ENCODE measurements around the gene LMO7.
"Not testable (repeated sequence)": the region's sequence is repeated elsewhere in the genome, so short reads cannot be mapped to it uniquely, and the experiment has no call there.

Gene LMO7

DNA sequence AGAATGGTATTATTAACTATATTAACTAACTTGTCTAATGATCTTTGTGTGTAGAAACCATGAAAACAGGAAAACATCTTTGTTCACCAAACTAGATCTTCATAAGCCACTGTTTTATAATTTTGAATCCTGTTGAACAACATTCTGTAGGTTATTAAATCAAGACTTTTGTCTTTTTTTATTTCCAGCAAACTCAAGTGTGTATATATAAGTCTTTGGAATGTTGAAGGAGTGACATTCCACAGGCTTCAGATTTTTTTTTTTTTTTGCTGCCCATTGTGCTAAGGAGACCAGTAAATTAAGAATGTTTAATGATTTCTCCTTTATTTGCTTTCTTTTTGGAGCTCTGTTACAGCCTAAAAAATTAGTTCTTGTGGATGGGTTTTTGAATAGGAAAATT is 89.6 kb downstream of the LMO7 start:
- ChIA-PET POLR2A (no interaction called here), CTCF (interaction anchor here (1.1 to 1.3 kb wide), 3 partner anchors 10 to 38 kb away, joined by 3 to 4 read pairs (median 3); no protein-coding TSS in a partner anchor)
- DNase-seq (ENCODE audit: low read depth, low spot score), result no peak
- TF ChIP-seq, protein P1, sequence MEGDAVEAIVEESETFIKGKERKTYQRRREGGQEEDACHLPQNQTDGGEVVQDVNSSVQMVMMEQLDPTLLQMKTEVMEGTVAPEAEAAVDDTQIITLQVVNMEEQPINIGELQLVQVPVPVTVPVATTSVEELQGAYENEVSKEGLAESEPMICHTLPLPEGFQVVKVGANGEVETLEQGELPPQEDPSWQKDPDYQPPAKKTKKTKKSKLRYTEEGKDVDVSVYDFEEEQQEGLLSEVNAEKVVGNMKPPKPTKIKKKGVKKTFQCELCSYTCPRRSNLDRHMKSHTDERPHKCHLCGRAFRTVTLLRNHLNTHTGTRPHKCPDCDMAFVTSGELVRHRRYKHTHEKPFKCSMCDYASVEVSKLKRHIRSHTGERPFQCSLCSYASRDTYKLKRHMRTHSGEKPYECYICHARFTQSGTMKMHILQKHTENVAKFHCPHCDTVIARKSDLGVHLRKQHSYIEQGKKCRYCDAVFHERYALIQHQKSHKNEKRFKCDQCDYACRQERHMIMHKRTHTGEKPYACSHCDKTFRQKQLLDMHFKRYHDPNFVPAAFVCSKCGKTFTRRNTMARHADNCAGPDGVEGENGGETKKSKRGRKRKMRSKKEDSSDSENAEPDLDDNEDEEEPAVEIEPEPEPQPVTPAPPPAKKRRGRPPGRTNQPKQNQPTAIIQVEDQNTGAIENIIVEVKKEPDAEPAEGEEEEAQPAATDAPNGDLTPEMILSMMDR (IDR thresholded peaks at IDR 0.05; ENCODE audit: insufficient read depth, low read length, missing control alignments), result no peak
- no peak overlapping the region for H3K4me3 ChIP-seq (ENCODE audit: low read depth, low read length)

DNA sequence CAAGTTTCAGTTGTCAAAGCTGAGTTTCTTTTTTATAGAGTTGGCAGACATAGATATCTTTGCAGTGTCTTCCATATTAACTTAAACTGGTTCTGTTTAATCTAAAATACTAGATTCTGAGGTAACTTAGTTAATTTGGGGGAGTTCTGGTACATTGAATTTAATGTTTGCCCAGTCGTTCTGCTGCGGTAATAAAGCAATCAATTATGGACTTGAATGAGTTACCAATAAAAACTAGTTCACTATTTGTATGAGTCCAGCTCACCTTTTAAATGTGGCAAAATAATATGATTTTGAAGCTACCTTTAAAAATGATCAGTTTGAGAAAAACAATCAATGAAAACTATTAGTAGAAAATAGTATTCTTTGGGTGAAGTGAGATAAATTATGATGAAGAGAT is 90.2 kb downstream of the LMO7 start:
- POLR2A ChIA-PET, result no interaction called here
- CTCF ChIA-PET, result interaction anchor here (1.1 to 1.2 kb wide), 2 partner anchors 9 to 30 kb away, joined by 3 to 4 read pairs; no protein-coding TSS in a partner anchor
- DNase-seq (ENCODE audit: low read depth, low spot score), result no peak
- TF ChIP-seq, protein P1 (IDR thresholded peaks at IDR 0.05; ENCODE audit: insufficient read depth, low read length, missing control alignments), result no peak
- H3K4me3 ChIP-seq (ENCODE audit: low read depth, low read length), result no peak overlapping the region

DNA sequence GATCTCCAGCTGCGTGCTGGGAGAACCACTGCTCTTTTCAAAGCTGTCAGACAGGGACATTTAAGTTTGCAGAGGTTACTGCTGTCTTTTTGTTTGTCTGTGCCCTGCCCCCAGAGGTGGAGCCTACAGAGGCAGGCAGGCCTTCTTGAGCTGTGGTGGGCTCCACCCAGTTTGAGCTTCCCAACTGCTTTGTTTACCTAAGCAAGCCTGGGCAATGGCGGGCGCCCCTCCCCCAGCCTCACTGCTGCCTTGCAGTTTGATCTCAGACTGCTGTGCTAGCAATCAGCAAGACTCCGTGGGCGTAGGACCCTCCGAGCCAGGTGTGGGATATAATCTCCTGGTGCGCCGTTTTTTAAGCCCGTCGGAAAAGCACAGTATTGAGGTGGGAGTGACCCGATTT is 97.0 kb downstream of the LMO7 start:
- DNase-seq (ENCODE audit: low read depth, low spot score); H3K4me3 ChIP-seq (ENCODE audit: low read depth, low read length); CTCF ChIA-PET; POLR2A ChIA-PET: not testable (repeated sequence)

DNA sequence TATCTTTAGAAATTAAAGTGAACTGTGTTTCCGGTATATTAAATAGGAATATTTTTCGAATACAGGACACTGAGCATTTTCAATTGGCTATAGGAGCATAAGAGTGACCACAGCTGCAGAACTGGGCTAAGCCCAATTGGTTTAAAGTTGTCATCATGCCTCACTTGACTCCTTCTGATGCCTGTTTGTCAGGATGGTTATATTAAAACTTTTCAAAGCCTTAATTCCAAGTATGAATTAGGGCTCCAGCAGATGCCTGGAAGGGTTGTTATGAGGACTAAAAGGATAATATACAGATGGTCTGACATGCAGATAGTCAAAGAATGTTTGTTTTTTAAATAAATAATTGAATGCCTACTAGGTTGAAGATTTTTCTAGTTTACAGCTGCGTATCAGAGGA is 100.0 kb downstream of the LMO7 start:
- DNase-seq (ENCODE audit: low read depth, low spot score), result no peak
- CTCF ChIA-PET, result interaction anchor here (1.6 to 1.7 kb wide), 2 partner anchors 10 to 40 kb away, joined by 4 to 7 read pairs; no protein-coding TSS in a partner anchor
- POLR2A ChIA-PET, result no interaction called here
- TF ChIP-seq, protein P1 (IDR thresholded peaks at IDR 0.05; ENCODE audit: insufficient read depth, low read length, missing control alignments), result no peak
- H3K4me3 ChIP-seq (ENCODE audit: low read depth, low read length), result no peak overlapping the region

DNA sequence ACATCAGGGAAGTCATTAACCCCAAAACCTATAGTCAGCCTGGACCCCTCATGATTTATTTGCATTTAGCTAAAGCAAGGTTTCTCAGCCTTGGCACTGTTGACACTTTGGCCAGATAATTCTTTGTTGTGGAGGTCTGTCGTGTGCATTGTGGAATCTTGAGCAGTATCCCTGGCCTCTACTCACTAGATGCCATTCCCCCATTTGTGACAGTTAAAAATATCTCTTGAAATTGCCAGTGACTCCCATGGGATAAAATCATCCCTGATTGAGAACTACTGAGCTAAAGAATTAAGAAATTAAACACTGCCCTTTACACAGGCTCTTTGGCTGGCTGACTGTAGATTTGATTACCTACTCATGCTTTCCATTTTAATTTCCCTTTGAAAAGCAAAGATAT is 102.7 kb downstream of the LMO7 start:
- ChIA-PET CTCF (interaction anchor here (1.0 to 1.1 kb wide), 2 partner anchors 19 to 43 kb away, joined by 3 to 5 read pairs; no protein-coding TSS in a partner anchor), POLR2A (no interaction called here)
- DNase-seq (ENCODE audit: low read depth, low spot score), result no peak
- H3K4me3 ChIP-seq (ENCODE audit: low read depth, low read length), result no peak overlapping the region
- TF ChIP-seq, protein P1 (IDR thresholded peaks at IDR 0.05; ENCODE audit: insufficient read depth, low read length, missing control alignments), result no peak

DNA sequence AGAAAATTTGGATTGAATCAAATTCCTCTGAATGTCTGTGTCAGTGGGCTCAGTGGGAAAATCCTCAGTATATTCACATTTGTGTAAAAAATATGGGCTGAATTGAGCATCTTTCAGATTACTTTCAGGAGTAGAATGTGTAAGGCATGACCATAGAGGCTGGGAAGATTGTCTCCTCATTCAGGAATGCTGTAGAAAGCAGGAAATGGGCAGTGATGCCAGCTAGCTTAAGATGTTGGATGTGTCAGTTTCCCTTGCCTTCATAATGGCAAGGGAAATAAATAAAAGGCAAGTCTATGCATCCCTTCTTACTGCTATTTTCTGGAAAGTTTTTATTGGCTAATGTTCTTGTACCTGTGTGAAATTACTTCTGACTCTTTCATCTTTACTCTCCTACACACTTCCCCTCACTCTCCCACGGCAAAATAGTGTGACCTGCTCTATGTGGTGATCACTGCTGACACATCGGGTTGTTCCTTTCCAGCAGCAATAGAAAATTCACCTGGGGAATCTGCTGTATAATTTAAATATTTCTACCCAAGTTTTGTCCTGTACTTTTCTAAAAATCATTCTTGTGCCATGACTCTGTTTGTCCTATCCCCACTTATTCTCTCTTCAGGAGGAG is 103.2 kb downstream of the LMO7 start:
- POLR2A ChIA-PET, result no interaction called here
- CTCF ChIA-PET, result interaction anchor here (1.0 to 1.1 kb wide), 2 partner anchors 18 to 44 kb away, joined by 3 to 5 read pairs; no protein-coding TSS in a partner anchor
- H3K4me3 ChIP-seq (ENCODE audit: low read depth, low read length), result no peak overlapping the region
- TF ChIP-seq, protein P1 (IDR thresholded peaks at IDR 0.05; ENCODE audit: insufficient read depth, low read length, missing control alignments), result no peak
- no peak for DNase-seq (ENCODE audit: low read depth, low spot score)

DNA sequence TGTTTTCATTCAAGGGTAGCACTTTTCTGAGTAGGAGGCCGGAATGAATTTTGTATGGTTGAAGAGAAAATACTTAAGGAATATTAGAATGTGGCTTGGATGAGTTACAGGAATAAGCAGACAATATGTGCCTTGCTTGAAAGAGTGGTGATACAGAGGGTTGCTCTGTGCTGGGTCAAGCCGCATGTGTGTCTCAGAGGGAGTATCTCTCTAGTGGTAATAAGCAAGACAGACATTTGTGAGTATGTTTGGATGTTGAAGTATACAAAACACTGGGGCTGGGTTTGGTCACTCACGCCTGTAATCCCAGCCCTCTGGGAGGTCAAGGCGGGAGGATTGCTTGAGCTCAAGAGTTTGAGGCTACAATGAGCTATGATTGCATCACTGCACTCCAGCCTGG is 103.9 kb downstream of the LMO7 start:
- CTCF ChIA-PET, result no interaction called here
- TF ChIP-seq, protein P1 (IDR thresholded peaks at IDR 0.05; ENCODE audit: insufficient read depth, low read length, missing control alignments), result no peak

DNA sequence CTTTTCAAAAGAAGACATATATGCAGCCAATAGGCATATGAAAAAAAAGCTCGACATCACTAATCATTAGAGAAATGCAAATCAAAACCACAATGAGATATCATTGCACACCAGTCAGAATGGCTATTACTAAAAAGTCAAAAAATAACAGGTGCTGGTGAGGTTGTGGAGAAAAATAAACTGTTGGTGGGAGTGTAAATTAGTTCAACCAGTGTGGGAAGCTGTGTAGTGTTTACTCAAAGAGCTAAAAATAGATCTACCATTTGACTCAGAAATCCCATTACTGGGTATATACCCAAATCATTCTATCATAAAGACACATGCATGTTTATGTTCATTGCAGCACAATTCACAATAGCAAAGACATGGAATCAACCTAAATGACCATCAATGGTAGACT is 106.9 kb downstream of the LMO7 start:
- POLR2A ChIA-PET; CTCF ChIA-PET; DNase-seq (ENCODE audit: low read depth, low spot score); H3K4me3 ChIP-seq (ENCODE audit: low read depth, low read length): not testable (repeated sequence)

More for the DNA sequence above, 103.9 kb downstream of the LMO7 start:
- no peak overlapping the region for H3K4me3 ChIP-seq (ENCODE audit: low read depth, low read length)
- POLR2A ChIA-PET, result no interaction called here
- no peak for DNase-seq (ENCODE audit: low read depth, low spot score)

Measured in AG04449 (cell line).